K562 (cell line): ENCODE measurements around the gene DCAKD. TPM values are rescaled to one million over a fixed set of nuclear protein-coding genes. Genes with fewer than 3 reads are reported as not detected.

Experiments
- CHD2 ChIP-seq: IDR thresholded peaks from 2 replicates; pipeline ENCODE4 v1.6.1; 2011; ENCODE audit warnings: low read depth, low read length
- MEF2A ChIP-seq: IDR thresholded peaks from 2 replicates; pipeline ENCODE4 v1.6.1; 2011; ENCODE audit warnings: low read depth, mild to moderate bottlenecking, low read length, moderate library complexity; ENCODE audit not compliant: control insufficient read depth
- MXI1 ChIP-seq: IDR thresholded peaks from 2 replicates; pipeline ENCODE4 v1.6.1; 2011; ENCODE audit warnings: low read depth, mild to moderate bottlenecking, improper control_type of control experiment, low read length
- NCOA1 ChIP-seq: fragments of 450-650 bp; IDR thresholded peaks from 2 replicates; pipeline ENCODE4 v1.6.1; 2016; ENCODE audit warnings: low read depth
- PCBP2 ChIP-seq: fragments of 200-400 bp; formaldehyde crosslinking; IDR thresholded peaks from 2 replicates; pipeline ENCODE4 v1.6.1; 2018; ENCODE audit warnings: low read length, low read depth, mild to moderate bottlenecking, moderate library complexity; ENCODE audit not compliant: poor library complexity, severe bottlenecking
- TAL1 ChIP-seq: fragments of 450-650 bp; IDR thresholded peaks from 2 replicates; pipeline ENCODE4 v1.6.1; 2016; ENCODE audit warnings: mild to moderate bottlenecking
- TCF7 ChIP-seq: sonication (generic); IDR thresholded peaks from 2 replicates; pipeline ENCODE4 v1.6.1; 2016; ENCODE audit warnings: antibody characterized with exemption, borderline replicate concordance
- ZBTB17 ChIP-seq: fragments of 450-650 bp; formaldehyde crosslinking; IDR thresholded peaks from 2 replicates; pipeline ENCODE4 v1.4.0; 2020; ENCODE audit warnings: mild to moderate bottlenecking
- ZBTB40 ChIP-seq, 2 experiments: fragments of 450-650 bp in 1 of 2; sonication (generic) in 1 of 2; formaldehyde crosslinking in 1 of 2; IDR thresholded peaks; 2 replicates each; pipeline versions ENCODE4 v1.7.1 to v1.9.0; 2016 to 2022; ENCODE audit warnings: inconsistent platforms in 1 of 2, mild to moderate bottlenecking in 1 of 2, missing genetic modification reagents in 1 of 2
- ZKSCAN3 ChIP-seq: fragments of 250-450 bp; sonication (Bioruptor Pico); IDR thresholded peaks from 2 replicates; pipeline ENCODE4 v1.4.0; 2020
- polyA plus RNA-seq, 8 experiments: library from polyadenylated mRNA; depleted of rRNA in 4 of 8; stranded (reverse) in 5 of 8; unstranded in 3 of 8; fragments of >200 nt; fragmentation: Nextera tagmentation in 2 of 8; fragmentation: Illumina TruSeq in 1 of 8; extraction: Ambion mirVana in 2 of 8; extraction: Trizol in 1 of 8; gene quantifications; 2 replicates each; pipeline versions ENCODE4 v1.2.1 to v1.2.3, GENCODE V29; 2011 to 2014; ENCODE audit warnings: inconsistent platforms in 1 of 8, missing spikeins in 1 of 8
- total RNA-seq, 7 experiments: library from RNA; depleted of rRNA in 6 of 7; stranded (reverse); fragments of >200 nt in 6 of 7; fragmentation: Illumina TruSeq in 2 of 7; extraction: Trizol in 2 of 7; gene quantifications; 2 replicates each; pipeline versions ENCODE4 v1.2.1 to v1.2.3, GENCODE V29; 2011 to 2021; ENCODE audit warnings: low replicate concordance in 1 of 7
- TF ChIP-seq, protein P1 (sequence below), 2 experiments: fragments of 450-650 bp in 1 of 2; IDR thresholded peaks; 2 replicates each; pipeline ENCODE4 v1.6.1; 2011 to 2017; ENCODE audit warnings: low read depth in 2 of 2, antibody characterized with exemption in 1 of 2, borderline replicate concordance in 1 of 2, low read length in 1 of 2, mild to moderate bottlenecking in 1 of 2, mixed read lengths in 1 of 2; ENCODE audit not compliant: control insufficient read depth in 1 of 2
- TF ChIP-seq, protein P2 (sequence below): fragments of 200-800 bp; sonication (Bioruptor generic); IDR thresholded peaks from 2 replicates; pipeline ENCODE4 v1.6.1; 2017; ENCODE audit warnings: missing genetic modification characterization, missing compliant biosample characterization

Gene DCAKD
- total and polyA plus RNA-seq, 9 of the 15 experiments (the other 6 are each of a cell fraction or from before 2014, with no cell fraction given) = 7.9 to 35.5 (median 21.4) TPM

- TF ChIP-seq ZBTB40 (IDR thresholded peaks at IDR 0.05) = peak; percentile 78
- TF ChIP-seq ZBTB40 (CRISPR knock-in tag; IDR thresholded peaks at IDR 0.05) = no peak
- TF ChIP-seq MEF2A = no peak
- no peak for TF ChIP-seq TAL1
- TF ChIP-seq NCOA1 = no peak
- TF ChIP-seq, protein P1, sequence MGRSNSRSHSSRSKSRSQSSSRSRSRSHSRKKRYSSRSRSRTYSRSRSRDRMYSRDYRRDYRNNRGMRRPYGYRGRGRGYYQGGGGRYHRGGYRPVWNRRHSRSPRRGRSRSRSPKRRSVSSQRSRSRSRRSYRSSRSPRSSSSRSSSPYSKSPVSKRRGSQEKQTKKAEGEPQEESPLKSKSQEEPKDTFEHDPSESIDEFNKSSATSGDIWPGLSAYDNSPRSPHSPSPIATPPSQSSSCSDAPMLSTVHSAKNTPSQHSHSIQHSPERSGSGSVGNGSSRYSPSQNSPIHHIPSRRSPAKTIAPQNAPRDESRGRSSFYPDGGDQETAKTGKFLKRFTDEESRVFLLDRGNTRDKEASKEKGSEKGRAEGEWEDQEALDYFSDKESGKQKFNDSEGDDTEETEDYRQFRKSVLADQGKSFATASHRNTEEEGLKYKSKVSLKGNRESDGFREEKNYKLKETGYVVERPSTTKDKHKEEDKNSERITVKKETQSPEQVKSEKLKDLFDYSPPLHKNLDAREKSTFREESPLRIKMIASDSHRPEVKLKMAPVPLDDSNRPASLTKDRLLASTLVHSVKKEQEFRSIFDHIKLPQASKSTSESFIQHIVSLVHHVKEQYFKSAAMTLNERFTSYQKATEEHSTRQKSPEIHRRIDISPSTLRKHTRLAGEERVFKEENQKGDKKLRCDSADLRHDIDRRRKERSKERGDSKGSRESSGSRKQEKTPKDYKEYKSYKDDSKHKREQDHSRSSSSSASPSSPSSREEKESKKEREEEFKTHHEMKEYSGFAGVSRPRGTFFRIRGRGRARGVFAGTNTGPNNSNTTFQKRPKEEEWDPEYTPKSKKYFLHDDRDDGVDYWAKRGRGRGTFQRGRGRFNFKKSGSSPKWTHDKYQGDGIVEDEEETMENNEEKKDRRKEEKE (IDR thresholded peaks at IDR 0.05; ENCODE audit: borderline replicate concordance in 1 of 2, control insufficient read depth in 1 of 2, low read depth in 2 of 2, low read length in 1 of 2) = no peak
- no peak for TF ChIP-seq PCBP2
- TF ChIP-seq TCF7 = no peak
- TF ChIP-seq, protein P2, sequence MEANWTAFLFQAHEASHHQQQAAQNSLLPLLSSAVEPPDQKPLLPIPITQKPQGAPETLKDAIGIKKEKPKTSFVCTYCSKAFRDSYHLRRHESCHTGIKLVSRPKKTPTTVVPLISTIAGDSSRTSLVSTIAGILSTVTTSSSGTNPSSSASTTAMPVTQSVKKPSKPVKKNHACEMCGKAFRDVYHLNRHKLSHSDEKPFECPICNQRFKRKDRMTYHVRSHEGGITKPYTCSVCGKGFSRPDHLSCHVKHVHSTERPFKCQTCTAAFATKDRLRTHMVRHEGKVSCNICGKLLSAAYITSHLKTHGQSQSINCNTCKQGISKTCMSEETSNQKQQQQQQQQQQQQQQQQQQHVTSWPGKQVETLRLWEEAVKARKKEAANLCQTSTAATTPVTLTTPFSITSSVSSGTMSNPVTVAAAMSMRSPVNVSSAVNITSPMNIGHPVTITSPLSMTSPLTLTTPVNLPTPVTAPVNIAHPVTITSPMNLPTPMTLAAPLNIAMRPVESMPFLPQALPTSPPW (CRISPR knock-in tag) = peak; percentile 88
- no peak for TF ChIP-seq ZKSCAN3 (CRISPR knock-in tag)
- TF ChIP-seq ZBTB17 (CRISPR knock-in tag) = 0 out of 2 replicates have a peak, but pooled peaks have one; percentile 48
- TF ChIP-seq CHD2 = no peak
- no peak for TF ChIP-seq MXI1
Measured at GRCh38 chr17:45051060-45051719, at the start of gene DCAKD (continued).
